Medulla oblongata (tissue), 1 donor: ENCODE data around the gene CLCN5.

Experiments used
- DNase-seq: peaks from one replicate; pipeline ENCODE4 v3.0.0-alpha.2; 2015; ENCODE audit errors: extremely low spot score

The CLCN5 gene

GRCh38 chrX:49934148-49934547 lies 11.8 kb downstream of the CLCN5 start:
- no peak for DNase-seq

DNA sequence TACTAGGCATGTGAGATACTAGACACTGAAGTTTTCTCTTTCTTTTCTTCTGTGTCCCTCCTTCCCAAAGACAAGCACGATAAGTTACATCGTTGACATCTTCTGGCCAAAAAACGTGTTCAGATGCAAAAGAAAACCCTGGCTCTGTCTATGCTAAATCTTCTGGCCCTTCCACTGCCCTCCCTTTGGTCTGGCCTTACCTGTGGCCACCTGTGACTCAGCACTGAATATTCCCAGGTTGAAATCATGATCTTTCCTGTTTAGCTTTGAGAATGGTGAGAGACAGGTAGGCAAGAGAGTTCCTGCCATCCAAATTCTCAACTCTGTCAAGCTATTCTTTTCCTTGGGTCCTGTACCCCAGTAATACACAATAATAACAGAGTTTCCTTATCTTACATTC lies 12.3 kb downstream of the CLCN5 start:
- DNase-seq, result no peak

GRCh38 chrX:49947781-49948180 lies 25.4 kb downstream of the CLCN5 start:
- peak; percentile 7 for DNase-seq

- no peak for DNase-seq
These were observed 27.6 kb downstream of the CLCN5 start for GRCh38 chrX:49949961-49950360.

DNA sequence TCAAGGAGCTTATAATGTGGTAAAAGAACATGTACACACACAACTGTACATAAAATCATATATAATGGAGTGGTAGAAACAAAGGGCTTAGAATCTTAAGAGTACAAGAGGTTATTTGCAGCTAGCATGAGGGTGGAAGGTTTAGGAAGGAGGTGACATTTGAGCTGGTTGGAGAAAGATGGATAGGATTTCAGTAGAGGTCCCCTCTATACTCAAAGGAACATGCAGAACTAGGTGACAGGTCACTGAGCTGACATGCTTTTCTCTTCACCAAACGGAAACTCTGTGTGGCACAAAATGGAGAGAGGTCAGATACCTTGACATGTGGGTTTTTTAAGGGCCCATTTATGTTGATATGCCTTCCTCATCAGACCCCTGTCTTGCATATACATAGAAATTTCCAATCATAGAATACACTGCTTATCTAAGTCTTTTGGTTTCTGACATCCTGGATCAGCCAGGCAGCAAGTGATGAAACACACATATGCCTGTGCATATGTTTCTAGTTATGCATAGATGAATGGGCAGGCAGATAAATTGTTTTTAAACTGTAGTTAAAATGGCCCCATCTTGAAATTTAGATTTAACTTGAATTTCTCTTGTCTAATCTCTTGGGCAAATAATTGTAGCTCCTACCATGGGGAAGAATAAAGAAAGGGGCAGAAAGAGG lies 29.3 kb downstream of the CLCN5 start:
- no peak for DNase-seq

DNA sequence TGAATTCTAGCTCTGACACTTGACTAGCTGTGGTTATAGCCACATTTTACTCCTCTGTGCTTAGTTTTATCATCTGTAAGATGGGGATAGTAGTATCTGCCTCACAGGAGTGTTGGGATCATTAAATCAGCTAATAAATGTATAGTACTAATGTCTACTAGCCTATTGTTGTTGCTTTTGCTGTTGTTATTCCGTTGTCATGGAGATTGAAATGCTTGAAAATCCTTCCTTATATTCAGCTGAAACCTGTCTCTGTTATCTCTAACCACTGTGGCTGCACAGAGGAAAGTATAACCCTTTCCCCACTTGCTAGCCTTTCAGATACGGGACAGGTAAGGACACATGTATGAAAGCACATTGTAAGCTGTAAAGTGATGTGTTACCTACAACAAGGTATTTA lies 33.9 kb downstream of the CLCN5 start:
- DNase-seq, result no peak

GRCh38 chrX:49958727-49959485 lies 36.5 kb downstream of the CLCN5 start:
- peak; percentile 3 for DNase-seq

GRCh38 chrX:49959602-49960001 lies 37.2 kb downstream of the CLCN5 start:
- no peak for DNase-seq

DNA sequence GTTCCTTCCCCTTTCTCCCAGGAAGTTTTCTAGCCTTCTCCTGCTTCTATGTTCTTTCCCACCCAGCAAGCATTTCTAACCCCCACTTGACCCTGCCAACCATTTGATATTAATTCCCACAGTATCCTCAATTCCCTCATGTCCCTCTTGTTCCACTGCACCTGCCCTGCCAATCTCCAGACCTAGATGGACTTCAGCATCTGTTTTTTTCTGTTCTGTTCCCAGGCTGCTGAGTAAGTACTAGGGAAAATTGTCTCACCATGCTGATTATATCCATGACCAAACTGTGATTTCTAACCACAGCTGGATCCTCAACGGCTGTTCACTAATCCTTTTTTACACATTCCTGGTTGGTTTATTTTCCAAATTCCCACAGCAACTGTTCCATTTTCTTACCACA lies 37.7 kb downstream of the CLCN5 start:
- no peak for DNase-seq

- no peak for DNase-seq
These were observed 48.3 kb downstream of the CLCN5 start for GRCh38 chrX:49970674-49971073.

DNA sequence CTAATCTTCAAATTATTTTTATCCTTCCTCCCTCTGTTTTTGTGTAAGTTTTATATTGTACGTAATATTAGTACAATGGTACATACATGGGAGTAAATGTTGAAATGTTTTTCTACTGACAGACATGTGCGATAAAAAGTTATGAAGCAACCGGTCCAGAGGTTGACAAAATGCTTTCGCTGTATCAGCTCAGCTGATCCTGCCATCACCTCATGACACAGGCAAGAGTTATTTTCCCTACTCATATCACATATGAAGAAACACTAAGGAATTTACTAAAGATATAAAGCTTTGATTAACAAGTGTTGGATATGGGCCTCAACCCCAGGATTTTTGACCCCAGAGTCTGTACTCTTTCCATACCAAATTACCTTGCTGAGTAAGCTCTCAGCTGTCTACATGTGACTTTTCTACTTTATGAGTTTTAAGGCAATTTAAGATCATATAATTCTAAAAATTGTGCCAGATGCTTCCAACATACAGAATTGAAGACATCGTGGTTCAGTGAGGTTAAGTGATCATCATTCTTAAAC lies 50.0 kb downstream of the CLCN5 start:
- DNase-seq, result no peak

- DNase-seq, result peak; percentile 1
These were observed 54.3 kb downstream of the CLCN5 start for GRCh38 chrX:49976682-49977197.

DNA sequence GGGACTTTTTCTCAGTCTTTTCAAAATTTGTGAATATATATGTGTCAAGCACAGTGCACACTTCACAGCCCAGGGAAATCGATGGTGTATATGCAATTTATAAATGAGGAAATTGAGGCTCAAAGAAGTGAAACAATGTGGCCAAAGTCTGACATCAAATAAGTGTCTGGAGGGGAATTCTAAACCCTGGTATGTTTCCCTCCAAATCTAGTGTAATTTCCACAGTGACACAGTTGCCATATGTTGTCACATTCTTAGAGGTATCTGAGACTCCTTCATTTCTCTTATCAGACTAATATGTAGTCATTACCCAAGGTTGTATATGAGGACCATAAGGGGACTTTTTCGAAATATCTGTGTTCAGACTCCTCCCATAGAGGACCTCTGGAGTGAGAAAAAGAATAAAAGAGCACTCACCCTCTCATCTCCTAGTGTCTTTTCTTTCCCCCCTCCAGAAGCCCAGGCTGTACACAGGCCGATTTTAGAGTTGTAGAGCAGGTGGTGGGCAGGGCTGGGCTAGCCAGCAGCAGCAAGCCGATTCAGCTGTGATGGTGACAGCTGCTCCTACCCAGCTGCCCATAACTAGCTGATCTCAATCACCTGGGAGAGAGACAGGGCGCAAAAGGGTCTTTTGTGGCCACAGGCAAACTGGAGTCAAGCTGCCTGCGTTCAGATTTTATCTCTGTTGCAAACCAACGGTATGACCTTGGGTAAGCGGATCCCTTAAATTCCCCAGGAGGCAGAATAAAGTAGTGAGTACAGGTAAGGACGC lies 55.1 kb downstream of the CLCN5 start:
- peak; percentile 3 for DNase-seq

DNA sequence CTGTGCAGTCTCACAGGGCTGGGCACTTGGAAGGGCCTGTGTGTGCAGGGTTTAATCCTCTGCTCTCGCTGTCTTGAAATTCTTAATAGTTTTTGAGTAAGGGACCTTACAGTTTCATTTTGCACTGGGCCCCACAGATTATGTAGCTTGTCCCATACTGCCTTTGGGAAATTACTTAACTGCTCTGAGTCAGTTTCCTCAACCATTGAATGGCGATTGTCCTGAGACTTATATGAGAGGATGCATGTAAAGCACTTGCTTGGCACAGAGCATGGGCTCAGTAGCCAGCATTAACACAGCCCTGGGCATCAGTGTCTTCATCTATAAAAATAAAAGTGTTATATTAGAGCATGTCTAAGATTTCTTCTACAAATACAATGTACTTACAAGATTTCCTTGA lies 55.8 kb downstream of the CLCN5 start:
- DNase-seq, result no peak

- DNase-seq, result no peak
These were observed 63.7 kb downstream of the CLCN5 start for GRCh38 chrX:49986058-49986457.

DNA sequence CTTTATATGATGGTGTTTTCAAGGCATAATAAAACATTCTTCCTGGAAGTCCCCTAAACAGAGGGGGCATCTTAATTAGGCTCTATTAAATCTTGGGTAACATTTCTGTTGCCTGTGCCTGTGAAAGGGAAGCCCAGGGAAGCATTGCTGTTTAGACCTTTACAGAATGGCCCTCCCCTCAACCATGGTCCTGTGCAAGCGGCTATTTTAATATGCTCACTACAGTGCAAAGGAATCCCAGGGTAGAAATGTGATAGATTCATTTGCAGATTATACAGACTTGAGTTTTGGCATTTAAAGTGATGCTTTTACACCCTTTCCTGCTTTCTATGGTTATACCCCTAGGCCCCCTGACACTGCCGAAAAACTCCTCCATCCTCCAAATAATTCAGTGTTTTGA lies 65.3 kb downstream of the CLCN5 start:
- DNase-seq, result no peak

DNA sequence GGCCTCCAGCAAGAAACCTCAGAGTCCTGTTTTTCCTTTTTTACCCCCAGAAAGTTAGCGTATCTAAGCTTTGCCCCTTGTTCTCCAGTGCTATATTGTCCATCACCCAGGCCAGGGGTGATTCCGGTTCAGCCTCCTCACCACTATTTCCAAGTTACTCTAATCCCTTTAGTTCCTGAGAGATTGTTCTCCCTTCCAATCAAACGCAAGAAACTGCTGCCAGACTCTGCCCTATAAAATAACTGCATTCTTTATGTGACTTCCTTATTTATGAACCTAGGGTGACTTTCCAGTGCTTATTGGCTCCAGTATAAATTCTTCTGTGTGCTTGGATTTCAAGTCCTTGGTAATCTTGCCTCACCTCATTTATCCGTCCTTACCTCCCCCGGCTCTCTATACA lies 65.7 kb downstream of the CLCN5 start:
- DNase-seq, result no peak

- DNase-seq, result no peak
These were observed 69.4 kb downstream of the CLCN5 start for GRCh38 chrX:49991758-49992157.

DNA sequence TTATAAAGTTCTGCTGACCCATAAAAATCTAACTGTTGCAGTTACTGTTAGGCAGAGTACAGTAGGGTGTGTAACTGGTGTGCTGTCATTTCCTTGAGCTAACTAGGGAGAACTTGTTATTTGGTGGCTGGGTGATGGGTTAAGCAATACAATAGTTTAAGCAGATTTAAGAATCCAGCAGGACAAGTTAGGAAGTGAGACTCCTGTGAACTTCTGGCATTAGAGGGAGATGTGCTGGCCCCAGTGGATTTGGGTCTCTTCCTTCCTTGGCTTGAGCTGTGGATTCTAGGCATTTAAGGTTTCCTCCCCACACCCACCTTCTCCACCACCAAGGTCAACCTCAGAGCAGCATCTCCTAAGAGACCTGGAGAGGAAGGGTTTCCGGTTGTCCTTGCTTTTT lies 70.5 kb downstream of the CLCN5 start:
- no peak for DNase-seq

GRCh38 chrX:49993661-49994060 lies 71.3 kb downstream of the CLCN5 start:
- DNase-seq, result no peak

GRCh38 chrX:49995107-49995731 lies 72.8 kb downstream of the CLCN5 start:
- no peak for DNase-seq
